ENCODE data around the gene RAB37. TPM values are rescaled to one million over a fixed set of nuclear protein-coding genes. Genes with fewer than 3 reads are reported as not detected.

Gene RAB37
- total and polyA plus RNA-seq, 2 of the 13 experiments (the other 11 are each of a cell fraction or from before 2014, with no cell fraction given), result 0.91 to 3.7 TPM

DNA sequence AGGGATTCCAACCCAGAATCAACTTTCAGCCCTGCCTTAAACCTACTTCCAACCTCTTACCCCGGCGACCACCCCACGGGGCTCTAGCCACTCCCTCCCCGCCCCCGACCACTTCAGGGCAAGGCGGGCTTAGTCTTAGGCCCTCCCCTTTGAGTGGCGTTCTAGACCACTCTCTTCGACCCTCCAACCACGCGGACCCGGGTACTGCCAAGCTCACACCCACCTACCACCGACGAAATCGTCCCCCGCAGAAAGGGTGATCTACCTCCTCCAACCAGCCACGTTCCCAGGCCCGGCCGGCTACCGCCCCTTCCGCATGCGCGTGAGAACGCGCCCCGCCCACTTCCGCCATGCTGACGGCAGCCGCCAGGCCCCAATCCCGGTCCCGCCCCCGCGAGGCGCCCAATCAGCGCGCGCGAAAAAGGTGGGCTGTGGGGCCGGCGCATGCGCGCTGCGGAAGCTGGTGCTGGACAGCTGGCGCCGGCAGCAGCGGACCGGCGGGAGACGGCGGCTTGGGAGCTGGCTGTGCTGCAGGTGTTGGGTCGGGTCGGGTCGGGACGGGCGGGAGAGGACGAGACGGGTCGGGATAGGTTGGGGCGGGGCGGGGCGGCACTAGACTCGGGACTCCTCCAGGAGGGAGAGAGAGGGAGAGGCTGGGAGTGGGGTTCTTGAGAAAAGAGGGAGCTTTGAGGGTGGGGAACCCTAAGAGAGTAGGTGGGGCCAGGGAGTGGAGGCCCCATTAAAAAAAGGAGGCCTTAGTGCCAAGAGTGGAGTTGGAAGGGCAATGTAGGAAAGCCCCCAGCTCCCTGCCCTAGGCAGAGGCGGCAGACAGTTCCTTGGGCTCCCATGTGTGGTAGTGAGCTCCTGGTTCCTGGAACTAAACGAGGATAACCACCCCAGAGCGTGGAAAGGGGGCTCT lies 39.2 kb downstream of the RAB37 start, which contains the start of gene NAT9 (continued):
- TF ChIP-seq, protein P1, sequence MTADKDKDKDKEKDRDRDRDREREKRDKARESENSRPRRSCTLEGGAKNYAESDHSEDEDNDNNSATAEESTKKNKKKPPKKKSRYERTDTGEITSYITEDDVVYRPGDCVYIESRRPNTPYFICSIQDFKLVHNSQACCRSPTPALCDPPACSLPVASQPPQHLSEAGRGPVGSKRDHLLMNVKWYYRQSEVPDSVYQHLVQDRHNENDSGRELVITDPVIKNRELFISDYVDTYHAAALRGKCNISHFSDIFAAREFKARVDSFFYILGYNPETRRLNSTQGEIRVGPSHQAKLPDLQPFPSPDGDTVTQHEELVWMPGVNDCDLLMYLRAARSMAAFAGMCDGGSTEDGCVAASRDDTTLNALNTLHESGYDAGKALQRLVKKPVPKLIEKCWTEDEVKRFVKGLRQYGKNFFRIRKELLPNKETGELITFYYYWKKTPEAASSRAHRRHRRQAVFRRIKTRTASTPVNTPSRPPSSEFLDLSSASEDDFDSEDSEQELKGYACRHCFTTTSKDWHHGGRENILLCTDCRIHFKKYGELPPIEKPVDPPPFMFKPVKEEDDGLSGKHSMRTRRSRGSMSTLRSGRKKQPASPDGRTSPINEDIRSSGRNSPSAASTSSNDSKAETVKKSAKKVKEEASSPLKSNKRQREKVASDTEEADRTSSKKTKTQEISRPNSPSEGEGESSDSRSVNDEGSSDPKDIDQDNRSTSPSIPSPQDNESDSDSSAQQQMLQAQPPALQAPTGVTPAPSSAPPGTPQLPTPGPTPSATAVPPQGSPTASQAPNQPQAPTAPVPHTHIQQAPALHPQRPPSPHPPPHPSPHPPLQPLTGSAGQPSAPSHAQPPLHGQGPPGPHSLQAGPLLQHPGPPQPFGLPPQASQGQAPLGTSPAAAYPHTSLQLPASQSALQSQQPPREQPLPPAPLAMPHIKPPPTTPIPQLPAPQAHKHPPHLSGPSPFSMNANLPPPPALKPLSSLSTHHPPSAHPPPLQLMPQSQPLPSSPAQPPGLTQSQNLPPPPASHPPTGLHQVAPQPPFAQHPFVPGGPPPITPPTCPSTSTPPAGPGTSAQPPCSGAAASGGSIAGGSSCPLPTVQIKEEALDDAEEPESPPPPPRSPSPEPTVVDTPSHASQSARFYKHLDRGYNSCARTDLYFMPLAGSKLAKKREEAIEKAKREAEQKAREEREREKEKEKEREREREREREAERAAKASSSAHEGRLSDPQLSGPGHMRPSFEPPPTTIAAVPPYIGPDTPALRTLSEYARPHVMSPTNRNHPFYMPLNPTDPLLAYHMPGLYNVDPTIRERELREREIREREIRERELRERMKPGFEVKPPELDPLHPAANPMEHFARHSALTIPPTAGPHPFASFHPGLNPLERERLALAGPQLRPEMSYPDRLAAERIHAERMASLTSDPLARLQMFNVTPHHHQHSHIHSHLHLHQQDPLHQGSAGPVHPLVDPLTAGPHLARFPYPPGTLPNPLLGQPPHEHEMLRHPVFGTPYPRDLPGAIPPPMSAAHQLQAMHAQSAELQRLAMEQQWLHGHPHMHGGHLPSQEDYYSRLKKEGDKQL (CRISPR knock-in tag; IDR thresholded peaks at IDR 0.05; ENCODE audit: low read depth), result peak; percentile 62; the same call in 1 of the 2 replicates
- peak; percentile 97 for TF ChIP-seq GABPA (IDR thresholded peaks at IDR 0.05; ENCODE audit: low read depth, low read length)
- TF ChIP-seq GABPA (CRISPR knock-in tag; IDR thresholded peaks at IDR 0.05; ENCODE audit: low read depth), result peak; percentile 88
- TF ChIP-seq, protein P2, sequence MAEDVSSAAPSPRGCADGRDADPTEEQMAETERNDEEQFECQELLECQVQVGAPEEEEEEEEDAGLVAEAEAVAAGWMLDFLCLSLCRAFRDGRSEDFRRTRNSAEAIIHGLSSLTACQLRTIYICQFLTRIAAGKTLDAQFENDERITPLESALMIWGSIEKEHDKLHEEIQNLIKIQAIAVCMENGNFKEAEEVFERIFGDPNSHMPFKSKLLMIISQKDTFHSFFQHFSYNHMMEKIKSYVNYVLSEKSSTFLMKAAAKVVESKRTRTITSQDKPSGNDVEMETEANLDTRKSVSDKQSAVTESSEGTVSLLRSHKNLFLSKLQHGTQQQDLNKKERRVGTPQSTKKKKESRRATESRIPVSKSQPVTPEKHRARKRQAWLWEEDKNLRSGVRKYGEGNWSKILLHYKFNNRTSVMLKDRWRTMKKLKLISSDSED (CRISPR knock-in tag; IDR thresholded peaks at IDR 0.05), result no peak
- no peak for TF ChIP-seq ZNF33B (CRISPR knock-in tag; IDR thresholded peaks at IDR 0.05)

All from HepG2 (cell line).